Activated T-cell treated with anti-CD3 and anti-CD28 coated beads, Interleukin-2, amount 50 U/mL, for 24 hours (primary cell): ENCODE results near the gene KCNJ14.

Experiments
- DNase-seq: peaks from one replicate; pipeline ENCODE4 v3.0.0-alpha.2; 2020
- H3K27ac Mint-ChIP-seq: 2 replicates; pipeline ENCODE4 v1.8.0; 2020; ENCODE audit warnings: mild to moderate bottlenecking, mixed read lengths
- H3K27me3 Mint-ChIP-seq: 2 replicates; pipeline ENCODE4 v1.8.0; 2020; ENCODE audit warnings: mixed read lengths
- H3K36me3 Mint-ChIP-seq: 2 replicates; pipeline ENCODE4 v1.8.0; 2020; ENCODE audit warnings: low read depth, mixed read lengths
- H3K4me1 Mint-ChIP-seq: 2 replicates; pipeline ENCODE4 v1.8.0; 2020; ENCODE audit warnings: low read depth, mixed read lengths
- H3K4me3 Mint-ChIP-seq: 2 replicates; pipeline ENCODE4 v1.8.0; 2020; ENCODE audit warnings: mild to moderate bottlenecking, moderate library complexity, mixed read lengths
- H3K9me3 Mint-ChIP-seq: 2 replicates; pipeline ENCODE4 v1.8.0; 2020; ENCODE audit warnings: mixed read lengths

KCNJ14 gene

DNA sequence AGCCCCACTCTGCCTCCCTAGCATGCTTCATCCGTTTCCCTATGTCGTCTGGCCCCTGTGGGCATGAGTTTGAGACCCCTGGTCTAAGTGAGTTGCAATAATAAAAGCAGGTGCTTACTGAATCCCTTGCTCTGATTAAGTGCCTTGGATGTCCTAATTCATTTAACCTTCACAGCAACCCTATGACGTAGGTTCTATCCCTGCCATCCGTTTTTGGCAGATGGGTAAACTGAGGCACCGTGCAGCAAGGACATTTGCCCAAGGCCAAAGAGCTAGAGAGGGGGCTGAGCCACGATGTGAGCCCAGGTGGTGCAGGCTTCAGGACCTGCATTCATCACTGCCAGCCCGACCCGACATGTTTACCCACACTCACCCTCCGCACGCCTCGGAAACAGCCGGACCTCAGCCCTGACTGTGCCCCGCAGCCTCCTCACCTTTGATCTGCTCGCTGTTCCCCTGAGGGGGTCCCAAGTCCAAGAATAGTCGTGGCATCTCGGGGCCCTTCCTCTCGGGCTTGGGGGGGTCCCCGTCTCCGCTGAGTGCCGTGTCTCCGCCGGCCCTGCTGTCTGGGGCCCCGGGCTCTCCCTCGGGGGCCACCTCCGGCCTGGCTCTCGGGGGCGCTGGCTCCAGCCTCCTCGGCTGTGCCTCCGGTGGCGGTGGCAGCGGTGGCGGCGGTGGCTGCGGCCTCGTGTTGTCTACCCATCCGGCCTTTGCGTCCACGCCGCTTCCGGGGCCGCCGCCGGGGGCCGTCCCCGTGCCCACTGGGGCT lies 41.8 kb downstream of the KCNJ14 start:
- Mint-ChIP-seq H3K4me3 (no peak overlapping the region), H3K27me3 (peaks cover 43% of the 10 kb centered on the region), H3K36me3 (no peaks in the 10 kb centered on the region), H3K4me1 (peaks cover 22% of the 10 kb centered on the region), H3K9me3 (no peaks in the 10 kb centered on the region), H3K27ac (no peak overlapping the region)
- DNase-seq = no peak

DNA sequence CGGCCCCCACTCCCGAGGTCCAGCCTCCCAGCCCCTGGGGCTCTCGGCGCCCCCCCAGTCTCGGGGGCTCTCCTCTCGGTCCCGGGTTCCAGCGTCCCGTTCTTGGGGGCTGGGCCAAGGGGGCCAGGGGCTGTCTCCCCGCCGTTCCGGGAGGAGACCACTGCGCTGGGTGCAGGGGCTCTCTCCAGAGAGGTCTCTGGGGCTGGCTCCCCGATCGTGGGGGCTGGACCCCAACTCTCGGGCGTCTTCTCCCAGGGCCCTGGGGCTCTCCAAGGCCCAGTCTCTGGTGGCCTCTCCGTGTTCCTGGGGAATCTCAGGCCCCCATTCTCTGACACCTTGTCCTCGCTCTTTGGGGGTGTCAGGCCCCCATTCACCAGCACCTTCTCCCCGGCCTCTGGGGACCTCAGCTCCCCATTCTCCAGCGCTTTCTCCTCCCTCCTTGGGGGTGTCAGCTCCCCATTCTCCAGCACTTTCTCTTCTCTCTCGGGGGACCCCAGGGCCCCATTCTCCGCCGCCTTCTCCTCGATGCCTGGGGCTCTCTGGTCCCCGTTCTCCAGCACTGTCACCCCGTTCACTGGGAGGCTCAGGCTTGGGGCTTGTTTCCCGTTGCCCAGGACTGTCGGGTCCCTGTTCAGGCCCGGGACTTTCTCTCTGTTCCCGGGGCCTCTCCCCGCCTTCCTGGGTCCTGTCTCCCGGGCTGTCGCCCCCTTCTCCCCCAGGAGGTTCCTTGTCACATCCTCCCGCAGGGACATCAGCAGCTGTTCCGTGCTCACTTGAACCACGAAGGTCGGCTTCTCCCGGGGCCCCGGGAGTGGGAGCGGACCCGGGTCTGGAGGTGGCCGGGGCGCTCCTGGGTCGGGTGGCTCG lies 42.6 kb downstream of the KCNJ14 start:
- no peak overlapping the region for H3K27ac Mint-ChIP-seq
- H3K9me3 Mint-ChIP-seq = no peaks in the 10 kb centered on the region
- no peaks in the 10 kb centered on the region for H3K36me3 Mint-ChIP-seq
- no peak overlapping the region for H3K4me3 Mint-ChIP-seq
- no peak for DNase-seq
- H3K27me3 Mint-ChIP-seq = peaks cover 35% of the 10 kb centered on the region
- peaks cover 16% of the 10 kb centered on the region for H3K4me1 Mint-ChIP-seq

DNA sequence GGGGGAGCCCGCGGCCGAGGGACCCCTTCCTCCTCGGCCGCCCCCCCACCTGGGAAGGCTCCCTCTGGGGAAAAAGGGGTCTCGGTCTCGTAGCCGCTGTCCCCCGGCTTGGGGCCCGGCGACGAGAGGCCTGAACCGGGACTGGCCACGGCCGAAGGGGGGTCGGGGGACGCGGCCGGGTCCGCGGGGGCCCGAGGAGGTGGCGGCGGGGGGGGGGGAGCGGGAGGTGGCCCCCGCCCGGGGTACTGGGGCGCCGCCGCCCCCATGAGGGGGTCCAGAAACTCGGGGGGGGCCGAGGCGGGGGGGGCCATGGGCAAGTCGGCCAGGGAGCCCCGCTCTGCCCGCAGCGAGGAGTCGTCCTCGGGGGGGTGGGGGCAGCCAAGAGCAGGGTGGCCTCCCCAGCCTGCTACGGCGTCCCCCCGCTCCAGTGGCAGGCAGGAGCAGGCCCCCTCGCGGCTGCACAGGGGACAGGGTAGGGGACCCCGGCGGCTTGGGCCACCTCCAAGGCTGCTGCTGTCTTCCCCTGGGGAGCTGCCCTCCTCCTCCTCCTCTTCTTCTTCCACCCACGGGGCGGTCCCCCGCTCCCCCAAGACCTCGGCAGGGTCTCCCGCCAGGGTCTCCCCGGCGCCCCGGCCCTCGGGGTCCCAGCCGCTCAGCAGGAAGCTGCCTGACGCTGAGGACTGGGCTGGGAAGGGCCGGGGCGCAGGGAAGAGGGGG lies 43.4 kb downstream of the KCNJ14 start:
- H3K4me3 Mint-ChIP-seq = no peak overlapping the region
- no peak overlapping the region for H3K27ac Mint-ChIP-seq
- DNase-seq = no peak
- H3K27me3 Mint-ChIP-seq = peaks cover 34% of the 10 kb centered on the region
- no peaks in the 10 kb centered on the region for H3K36me3 Mint-ChIP-seq
- H3K9me3 Mint-ChIP-seq = no peaks in the 10 kb centered on the region
- H3K4me1 Mint-ChIP-seq = peaks cover 15% of the 10 kb centered on the region

DNA sequence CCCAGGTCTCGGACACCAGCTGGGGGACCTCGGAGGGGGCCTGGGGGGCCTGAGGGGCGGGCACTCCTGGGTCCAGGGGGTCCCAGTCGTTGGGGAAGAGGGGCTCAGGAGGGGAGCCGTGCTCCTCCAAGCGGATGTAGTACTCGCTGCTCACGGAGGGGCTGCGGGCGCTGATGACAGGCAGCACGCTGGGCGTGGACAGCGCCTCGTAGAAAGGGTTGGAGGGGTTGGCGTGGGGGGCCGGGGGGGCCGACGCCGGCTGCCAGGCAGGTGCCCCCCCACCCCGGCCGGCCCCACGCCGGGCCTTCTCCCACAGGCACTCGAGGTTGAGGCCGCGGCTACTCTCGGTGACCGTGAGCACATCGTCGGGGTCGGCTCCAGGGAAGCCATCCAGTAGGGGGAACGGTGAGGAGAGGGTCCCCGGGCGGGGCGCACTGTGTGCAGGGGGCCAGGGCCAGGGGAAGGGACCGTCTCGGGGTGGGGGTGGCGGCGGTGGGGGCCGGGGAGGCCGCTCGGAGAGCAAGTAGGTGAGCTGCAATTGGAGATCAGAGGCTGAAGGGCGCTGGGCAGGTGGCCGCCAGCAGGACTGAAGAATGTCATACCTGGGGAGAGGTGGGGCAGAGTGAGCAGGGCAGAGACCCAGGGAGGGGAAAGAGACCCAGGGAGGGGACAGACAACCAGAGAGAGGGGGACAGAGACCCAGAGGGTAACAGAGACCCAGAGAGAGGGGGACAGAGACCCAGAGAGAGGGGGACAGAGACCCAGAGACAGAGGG lies 44.1 kb downstream of the KCNJ14 start:
- no peak overlapping the region for H3K4me3 Mint-ChIP-seq
- H3K9me3 Mint-ChIP-seq = no peaks in the 10 kb centered on the region
- peaks cover 29% of the 10 kb centered on the region for H3K27me3 Mint-ChIP-seq

DNA sequence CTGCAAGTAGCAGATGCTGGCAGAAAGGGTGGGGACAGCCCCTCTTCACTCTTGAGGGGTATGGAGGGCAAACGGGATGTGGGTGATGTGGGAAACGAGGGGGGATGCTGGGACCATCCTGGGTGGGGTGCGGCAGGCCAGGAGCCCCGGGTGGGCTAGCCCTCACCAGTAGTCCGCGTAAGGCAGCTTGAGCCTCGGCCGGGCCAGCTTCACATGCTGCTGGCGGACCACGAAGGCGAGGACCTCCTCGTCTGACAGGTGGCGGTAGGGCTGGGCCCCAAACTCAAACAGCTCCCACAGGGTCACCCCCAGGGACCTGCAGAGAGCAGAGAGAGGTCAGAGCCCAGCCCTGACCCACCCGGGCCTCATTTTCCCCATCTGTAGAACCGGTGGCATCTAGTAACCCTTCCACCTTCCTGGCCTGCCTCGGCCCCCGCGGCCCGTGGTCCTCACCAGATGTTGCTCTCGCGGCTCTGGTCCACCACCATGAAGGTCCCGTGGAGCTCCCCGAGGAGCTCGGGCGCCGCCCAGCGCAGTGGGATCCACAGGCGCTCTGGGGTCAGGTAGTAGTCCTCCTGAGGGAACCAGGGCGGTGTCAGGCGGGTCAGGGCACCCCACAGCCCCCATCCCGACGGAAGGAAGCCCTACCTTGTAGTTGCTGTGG lies 45.6 kb downstream of the KCNJ14 start:
- Mint-ChIP-seq H3K9me3 (no peaks in the 10 kb centered on the region), H3K27me3 (peaks cover 14% of the 10 kb centered on the region), H3K4me1 (peaks cover 14% of the 10 kb centered on the region), H3K36me3 (no peaks in the 10 kb centered on the region), H3K4me3 (peak overlapping the region; percentile 33), H3K27ac (no peak overlapping the region)
- DNase-seq = no peak

More for the DNA sequence above, 44.1 kb downstream of the KCNJ14 start:
- Mint-ChIP-seq H3K27ac (no peak overlapping the region), H3K36me3 (no peaks in the 10 kb centered on the region), H3K4me1 (peaks cover 14% of the 10 kb centered on the region)
- DNase-seq = no peak

DNA sequence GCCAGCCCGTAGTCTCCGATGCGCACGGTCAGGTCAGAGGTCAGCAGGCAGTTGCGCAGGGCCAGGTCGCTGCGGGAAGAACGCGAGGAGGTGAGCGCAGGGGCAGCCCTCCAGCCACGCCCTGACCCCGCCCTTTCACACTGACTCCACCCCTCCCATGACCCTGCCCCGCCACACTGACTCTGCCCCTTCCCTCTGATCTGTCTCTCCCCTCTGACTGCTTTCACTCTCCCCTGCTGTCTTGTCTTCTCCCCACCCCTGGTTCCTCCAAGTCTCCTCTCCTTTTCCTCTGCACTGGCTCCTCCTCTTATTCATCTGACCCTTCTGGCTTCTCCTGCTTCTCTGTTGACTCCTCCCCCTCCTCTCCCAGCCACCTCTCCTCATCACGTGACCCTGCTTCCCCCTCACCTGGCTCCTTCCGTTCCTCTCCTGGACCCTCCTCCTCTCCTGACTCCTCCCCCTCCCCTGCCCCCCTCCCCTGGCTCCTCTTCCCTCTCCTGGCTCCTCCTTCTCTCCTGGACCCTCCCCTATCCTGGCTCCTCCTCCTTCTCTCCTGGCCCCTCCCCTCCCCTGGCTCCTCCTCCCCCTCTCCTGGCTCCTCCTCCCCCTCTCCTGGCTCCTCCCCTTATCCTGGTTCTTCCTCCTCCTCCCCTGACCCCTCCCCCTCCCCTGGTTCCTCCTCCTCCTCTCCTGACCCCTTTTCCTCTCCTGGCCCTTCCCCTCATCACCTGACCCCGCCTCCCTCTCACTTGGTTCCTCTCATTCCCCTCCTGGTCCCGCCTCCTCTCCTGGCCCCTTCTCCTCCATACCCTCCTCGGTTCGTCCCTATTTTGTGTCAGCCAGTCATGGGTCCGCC lies 46.3 kb downstream of the KCNJ14 start:
- Mint-ChIP-seq H3K4me3 (peak overlapping the region; percentile 33), H3K9me3 (no peaks in the 10 kb centered on the region), H3K27me3 (peaks cover 11% of the 10 kb centered on the region), H3K27ac (no peak overlapping the region), H3K4me1 (peaks cover 14% of the 10 kb centered on the region), H3K36me3 (no peaks in the 10 kb centered on the region)
- peak; percentile 78 for DNase-seq

DNA sequence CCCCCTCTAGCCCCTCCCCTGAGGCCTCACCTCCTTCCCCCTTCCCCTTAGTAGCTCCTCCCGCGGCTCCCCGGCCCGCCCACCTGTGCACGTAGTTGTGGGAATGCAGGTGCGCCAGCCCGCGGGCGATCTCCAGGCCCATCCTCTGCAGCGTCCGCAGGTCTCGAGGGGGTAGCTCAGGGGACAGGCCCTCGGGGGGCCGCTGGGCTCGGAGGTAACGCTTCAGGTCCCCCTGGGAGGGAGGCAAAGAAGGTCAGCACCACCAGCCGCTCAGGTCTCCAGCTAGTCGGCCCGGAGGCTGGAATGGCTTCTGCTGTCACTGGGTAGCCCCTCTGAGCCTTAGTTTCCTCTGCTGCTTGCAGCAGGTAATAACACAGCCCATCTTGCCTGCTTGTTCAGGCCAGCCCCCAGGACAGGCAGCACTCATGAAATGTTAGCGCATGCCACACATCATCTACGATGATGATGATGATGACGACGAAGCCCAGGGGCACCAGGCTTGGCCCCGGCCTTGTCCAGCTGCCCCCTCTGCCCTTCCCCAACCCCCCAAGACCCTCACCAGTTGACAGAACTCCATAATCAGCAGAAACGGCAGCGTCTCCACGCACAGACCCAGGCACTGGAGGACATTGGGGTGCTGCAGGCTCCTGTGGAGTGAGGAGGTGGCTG lies 47.1 kb downstream of the KCNJ14 start:
- Mint-ChIP-seq H3K27ac (no peak overlapping the region), H3K4me3 (no peak overlapping the region), H3K4me1 (peaks cover 11% of the 10 kb centered on the region), H3K27me3 (peaks cover 5% of the 10 kb centered on the region), H3K9me3 (no peaks in the 10 kb centered on the region), H3K36me3 (no peaks in the 10 kb centered on the region)
- no peak for DNase-seq

DNA sequence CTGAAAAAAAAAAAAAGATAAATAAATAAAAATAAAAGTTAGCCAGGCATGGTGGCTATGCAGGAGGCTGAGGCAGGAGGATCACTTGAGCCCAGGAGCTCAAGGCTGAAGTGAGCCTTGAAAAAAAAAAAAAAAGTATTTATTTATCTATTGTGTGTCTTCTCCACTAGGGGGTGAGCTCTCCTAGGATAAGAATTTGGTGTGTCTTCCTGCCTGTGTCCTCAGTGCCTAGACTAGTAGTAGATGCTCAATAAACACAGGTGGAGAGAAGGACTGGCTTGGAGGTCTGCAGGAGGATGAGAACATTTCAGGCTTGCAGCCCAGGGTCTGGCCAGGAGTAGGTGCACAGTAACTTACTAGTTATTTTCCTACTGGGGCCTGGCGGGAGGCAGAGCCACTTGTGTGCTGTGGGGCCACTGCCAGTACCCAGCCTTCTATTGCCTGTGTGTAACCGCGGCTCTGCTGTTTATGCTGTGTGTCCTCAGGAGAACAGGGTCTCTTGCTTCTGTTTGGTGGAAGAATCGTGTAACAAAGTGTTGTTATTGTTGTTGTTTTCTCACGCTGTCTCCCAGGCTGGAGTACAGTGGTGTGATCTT lies 50.9 kb downstream of the KCNJ14 start:
- Mint-ChIP-seq H3K27me3 (no peaks in the 10 kb centered on the region), H3K9me3 (no peaks in the 10 kb centered on the region), H3K36me3 (peaks cover 6% of the 10 kb centered on the region), H3K4me3 (no peak overlapping the region), H3K27ac (no peak overlapping the region), H3K4me1 (peaks cover 19% of the 10 kb centered on the region)
- DNase-seq = peak; percentile 49

DNA sequence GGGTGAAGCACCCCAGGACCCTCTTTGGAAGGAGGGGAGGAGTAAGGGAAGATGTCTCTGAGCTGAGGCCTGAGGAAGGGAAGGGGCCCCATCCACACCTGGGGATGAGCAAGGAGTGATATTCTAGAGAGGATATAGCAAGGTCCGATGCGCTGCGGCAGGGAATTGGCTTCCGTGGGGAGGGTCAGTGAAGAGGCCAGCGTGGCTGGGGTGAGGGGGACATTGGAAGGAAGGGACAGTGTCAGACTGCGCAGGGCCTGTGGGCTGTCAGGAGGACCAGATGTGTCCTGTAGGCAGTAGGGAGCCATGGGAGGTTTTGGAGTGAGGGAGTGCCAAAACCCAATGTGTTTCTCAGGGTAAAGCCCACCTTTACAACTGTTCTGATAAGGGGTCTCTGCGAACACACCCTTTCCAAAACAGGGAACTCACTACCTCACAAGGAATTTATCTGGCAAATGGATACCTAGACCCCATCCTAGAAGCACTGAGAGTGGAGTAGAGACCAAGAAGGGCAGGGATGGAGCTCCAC lies 52.6 kb downstream of the KCNJ14 start:
- no peaks in the 10 kb centered on the region for H3K9me3 Mint-ChIP-seq
- DNase-seq = no peak
- peak overlapping the region; percentile 16 for H3K27ac Mint-ChIP-seq
- H3K4me3 Mint-ChIP-seq = no peak overlapping the region
- peaks cover 12% of the 10 kb centered on the region for H3K4me1 Mint-ChIP-seq
- peaks cover 6% of the 10 kb centered on the region for H3K36me3 Mint-ChIP-seq
- H3K27me3 Mint-ChIP-seq = no peaks in the 10 kb centered on the region

DNA sequence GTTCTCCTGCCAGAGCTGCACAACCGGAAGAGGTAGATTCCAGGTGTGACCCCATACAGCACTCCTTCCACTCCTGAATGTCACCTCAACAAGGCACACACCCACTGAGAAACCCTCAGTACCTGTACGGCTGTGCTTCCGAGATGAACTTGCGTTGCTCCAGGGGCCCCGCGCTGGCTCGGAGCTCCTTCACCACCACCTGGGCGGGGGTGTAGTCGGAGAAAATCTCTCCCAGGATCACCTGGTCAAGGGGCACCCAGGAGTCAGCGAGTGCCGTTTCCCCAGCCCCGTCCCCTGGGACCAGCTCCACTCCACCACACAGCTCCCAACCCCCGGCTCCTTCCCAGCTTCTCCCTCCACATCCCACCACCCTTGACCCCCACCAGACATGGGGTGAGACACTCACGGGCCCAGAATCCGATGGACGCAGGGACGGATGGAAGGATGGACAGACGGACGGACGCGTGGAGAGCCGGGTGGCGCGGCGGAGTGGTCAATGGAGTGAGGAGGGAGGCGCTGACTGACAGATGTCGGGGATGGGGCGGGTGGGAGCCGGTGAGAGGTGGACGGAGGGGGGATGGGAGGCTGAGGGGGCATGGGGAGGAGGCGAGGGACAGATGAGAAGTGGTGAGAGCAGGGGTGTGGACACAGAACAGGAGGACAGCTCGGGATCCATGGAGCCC lies 53.5 kb downstream of the KCNJ14 start:
- peaks cover 14% of the 10 kb centered on the region for H3K4me1 Mint-ChIP-seq

DNA sequence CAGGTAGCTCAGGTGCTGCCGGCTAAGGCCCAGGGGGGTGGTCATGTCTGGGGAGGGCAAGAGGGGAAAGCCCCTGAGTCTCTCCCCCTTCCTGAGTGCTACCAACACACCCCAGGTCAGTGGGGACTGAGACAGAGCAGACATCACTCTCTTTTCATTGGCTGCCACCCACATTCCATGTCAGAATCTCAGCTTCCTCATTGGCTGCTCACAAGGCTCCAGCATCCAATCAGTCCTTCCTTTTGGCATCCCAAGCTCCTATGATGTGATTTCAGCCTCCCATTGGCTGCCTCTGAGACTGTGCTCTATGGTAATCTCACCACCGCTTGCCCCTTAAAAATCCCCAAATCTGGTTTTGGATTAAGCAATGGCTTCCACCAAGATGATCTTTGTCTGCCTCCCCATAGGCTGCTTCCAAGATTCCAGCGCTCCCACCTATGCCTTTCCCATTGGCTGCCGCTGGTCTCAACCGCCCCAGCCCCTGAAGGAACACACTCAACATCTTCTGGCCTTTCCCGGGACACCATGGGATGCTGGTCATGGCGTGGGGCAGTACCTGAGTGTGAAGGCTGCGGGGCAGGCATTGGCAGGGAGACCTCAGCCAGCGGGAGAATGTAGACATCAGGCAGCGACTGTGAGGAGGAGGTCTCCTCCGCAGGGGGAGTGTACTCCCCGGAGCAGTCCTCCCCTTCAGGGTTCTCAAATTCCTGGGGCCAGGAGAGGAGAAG lies 54.3 kb downstream of the KCNJ14 start:
- no peak overlapping the region for H3K4me3 Mint-ChIP-seq
- peaks cover 6% of the 10 kb centered on the region for H3K36me3 Mint-ChIP-seq
- no peaks in the 10 kb centered on the region for H3K9me3 Mint-ChIP-seq
- no peaks in the 10 kb centered on the region for H3K27me3 Mint-ChIP-seq
- H3K27ac Mint-ChIP-seq = no peak overlapping the region
- peaks cover 16% of the 10 kb centered on the region for H3K4me1 Mint-ChIP-seq
- no peak for DNase-seq

More for the DNA sequence above, 53.5 kb downstream of the KCNJ14 start:
- Mint-ChIP-seq H3K27me3 (no peaks in the 10 kb centered on the region), H3K36me3 (peaks cover 6% of the 10 kb centered on the region), H3K9me3 (no peaks in the 10 kb centered on the region), H3K27ac (no peak overlapping the region), H3K4me3 (no peak overlapping the region)
- DNase-seq = no peak
